C4-2B (cell line): ENCODE results near the gene CDT1.
A peak's percentile ranks its signal among the peaks of the same experiment; 100 is the strongest.

Source experiments
- H3K27ac ChIP-seq: fragments of 450-650 bp; 2 replicates; pipeline ENCODE4 v1.5.1; 2017
- ZFX ChIP-seq: fragments of 450-650 bp; IDR thresholded peaks from 2 replicates; pipeline ENCODE4 v1.6.1; 2017
- TF ChIP-seq, protein P1 (sequence below): fragments of 450-650 bp; conservative IDR thresholded peaks from 2 replicates; pipeline ENCODE4 v1.5.1; 2017; ENCODE audit warnings: mild to moderate bottlenecking

CDT1 gene

DNA sequence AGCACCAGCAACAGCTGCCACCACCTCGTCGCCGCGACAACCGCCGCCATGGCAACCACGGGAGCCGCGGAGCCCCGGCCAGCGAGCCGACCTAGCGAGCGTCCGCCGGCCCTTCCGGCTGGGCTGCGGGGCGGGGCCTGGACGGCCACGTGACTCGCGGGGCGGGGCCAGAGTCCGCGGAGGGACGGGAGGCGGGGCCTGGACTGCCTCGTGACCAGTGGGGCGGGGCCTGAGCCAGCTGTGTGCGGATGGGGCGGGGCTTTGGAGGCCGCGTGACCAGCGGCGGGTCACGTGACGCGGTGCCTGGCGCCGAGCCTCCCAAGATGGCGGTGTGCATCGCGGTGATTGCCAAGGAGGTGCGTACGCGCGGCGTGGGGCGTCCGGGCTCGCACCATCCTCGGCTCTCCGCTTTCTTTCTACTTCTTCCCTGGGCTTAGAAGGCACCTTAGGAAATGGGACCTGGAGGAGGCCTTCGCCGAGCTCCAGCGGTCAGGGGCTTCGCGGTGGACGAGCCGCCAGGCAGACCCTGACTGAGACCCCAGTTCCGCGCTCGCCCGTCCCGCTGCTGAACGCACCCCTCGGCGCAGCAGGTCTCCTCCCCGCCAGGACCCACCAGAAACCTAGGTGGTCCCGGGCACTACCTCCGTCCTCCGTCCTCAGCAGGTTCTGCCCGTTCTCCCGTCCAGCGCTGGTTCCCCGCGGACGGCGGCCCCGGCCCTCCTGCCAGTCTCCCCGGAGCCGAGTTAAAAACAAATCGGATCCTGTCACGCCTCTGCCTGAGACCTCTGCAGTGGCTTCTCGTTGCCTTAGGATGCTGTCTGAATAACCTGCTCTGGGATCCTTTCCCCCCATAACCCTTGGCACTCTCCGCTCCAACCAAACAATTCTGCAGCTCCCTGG is 53.5 kb downstream of the CDT1 start, which contains the start of the genes GALNS and TRAPPC2L:
GALNS (minus strand) TSS at position 120 of the 900 bp plus-strand sequence; CDS start at position 50, 70 bp downstream.
TRAPPC2L (plus strand) TSS at position 300 of the 900 bp plus-strand sequence; CDS start at position 324, 24 bp downstream.
- TF ChIP-seq, protein P1, sequence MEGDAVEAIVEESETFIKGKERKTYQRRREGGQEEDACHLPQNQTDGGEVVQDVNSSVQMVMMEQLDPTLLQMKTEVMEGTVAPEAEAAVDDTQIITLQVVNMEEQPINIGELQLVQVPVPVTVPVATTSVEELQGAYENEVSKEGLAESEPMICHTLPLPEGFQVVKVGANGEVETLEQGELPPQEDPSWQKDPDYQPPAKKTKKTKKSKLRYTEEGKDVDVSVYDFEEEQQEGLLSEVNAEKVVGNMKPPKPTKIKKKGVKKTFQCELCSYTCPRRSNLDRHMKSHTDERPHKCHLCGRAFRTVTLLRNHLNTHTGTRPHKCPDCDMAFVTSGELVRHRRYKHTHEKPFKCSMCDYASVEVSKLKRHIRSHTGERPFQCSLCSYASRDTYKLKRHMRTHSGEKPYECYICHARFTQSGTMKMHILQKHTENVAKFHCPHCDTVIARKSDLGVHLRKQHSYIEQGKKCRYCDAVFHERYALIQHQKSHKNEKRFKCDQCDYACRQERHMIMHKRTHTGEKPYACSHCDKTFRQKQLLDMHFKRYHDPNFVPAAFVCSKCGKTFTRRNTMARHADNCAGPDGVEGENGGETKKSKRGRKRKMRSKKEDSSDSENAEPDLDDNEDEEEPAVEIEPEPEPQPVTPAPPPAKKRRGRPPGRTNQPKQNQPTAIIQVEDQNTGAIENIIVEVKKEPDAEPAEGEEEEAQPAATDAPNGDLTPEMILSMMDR, result no peak
- no peak for TF ChIP-seq ZFX
- peak within 1 kb of the TSS; percentile 86 for H3K27ac ChIP-seq

DNA sequence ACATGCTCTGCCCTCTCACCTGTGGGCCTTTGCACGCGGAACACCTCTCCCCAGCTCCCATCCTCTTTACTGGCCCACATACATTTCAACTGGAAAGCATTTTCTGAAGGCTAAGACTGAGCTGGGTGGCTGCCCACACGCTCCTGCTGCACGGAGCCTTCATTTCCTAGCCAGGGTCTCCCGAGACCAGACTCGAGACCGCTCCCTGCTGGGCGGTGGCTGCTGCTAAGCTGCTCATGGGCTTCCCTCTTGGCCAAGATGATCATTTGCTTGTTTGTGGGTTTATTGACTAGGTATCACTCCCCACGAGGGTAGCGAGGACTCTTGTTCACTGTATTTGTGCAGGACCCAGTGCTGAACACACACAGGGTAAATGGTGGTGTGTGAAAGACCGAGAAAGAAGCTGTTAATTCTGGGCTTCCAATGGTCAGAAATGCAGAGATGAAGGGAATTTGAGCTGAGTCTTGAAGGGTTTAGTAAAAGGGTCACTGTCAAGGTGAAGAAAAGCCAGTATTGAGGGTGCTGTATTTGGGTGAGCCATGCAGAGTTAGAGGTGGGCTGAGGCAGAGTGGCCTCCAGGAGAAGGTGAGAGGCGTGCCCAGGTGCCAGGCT is 54.2 kb downstream of the CDT1 start:
- TF ChIP-seq, protein P1, result peak; percentile 85
- TF ChIP-seq ZFX, result no peak
- peak overlapping the region; percentile 86 for H3K27ac ChIP-seq
